Measurements from ENCODE around the gene TMA7B. TPM values are rescaled to one million over a fixed set of nuclear protein-coding genes. Genes with fewer than 3 reads are reported as not detected.
"Not testable (repeated sequence)": the region's sequence is repeated elsewhere in the genome, so short reads cannot be mapped to it uniquely, and the experiment has no call there.

TMA7B gene
- total and polyA plus RNA-seq, 10 donors = 0.29 to 4.2 (median 2.5) TPM

- H3K4me3 ChIP-seq = no peak overlapping the region
- no peaks in the 10 kb centered on the region for H3K36me3 ChIP-seq
- peaks cover 0 to 66% (median 36%) of the 10 kb centered on the region in 7 donors for H3K27me3 ChIP-seq (replicated peaks in 1 of 7)
- H3K27ac ChIP-seq = no peak overlapping the region
- intact Hi-C loops (cut with DNase I; ENCODE audit: low total_unique reads) = no loop called here
- no peak for DNase-seq
- TF ChIP-seq POLR2A (IDR thresholded peaks at IDR 0.05) (no peak), POLR2AphosphoS5 (IDR thresholded peaks at IDR 0.05) (no peak)
- TF ChIP-seq, protein P1, sequence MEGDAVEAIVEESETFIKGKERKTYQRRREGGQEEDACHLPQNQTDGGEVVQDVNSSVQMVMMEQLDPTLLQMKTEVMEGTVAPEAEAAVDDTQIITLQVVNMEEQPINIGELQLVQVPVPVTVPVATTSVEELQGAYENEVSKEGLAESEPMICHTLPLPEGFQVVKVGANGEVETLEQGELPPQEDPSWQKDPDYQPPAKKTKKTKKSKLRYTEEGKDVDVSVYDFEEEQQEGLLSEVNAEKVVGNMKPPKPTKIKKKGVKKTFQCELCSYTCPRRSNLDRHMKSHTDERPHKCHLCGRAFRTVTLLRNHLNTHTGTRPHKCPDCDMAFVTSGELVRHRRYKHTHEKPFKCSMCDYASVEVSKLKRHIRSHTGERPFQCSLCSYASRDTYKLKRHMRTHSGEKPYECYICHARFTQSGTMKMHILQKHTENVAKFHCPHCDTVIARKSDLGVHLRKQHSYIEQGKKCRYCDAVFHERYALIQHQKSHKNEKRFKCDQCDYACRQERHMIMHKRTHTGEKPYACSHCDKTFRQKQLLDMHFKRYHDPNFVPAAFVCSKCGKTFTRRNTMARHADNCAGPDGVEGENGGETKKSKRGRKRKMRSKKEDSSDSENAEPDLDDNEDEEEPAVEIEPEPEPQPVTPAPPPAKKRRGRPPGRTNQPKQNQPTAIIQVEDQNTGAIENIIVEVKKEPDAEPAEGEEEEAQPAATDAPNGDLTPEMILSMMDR (IDR thresholded peaks at IDR 0.05 in 8 of 11, conservative IDR thresholded peaks at IDR 0.05 in 3 of 11) = no peak
- 83 to 96% (median 92%) methylated on average over 5 of the region's 5 CpGs for WGBS, 5 donors
- no peaks in the 10 kb centered on the region for H3K9me3 ChIP-seq
- peaks cover 0 to 18% (median 12%) of the 10 kb centered on the region in 6 donors for H3K4me1 ChIP-seq
These were observed 32.1 kb downstream of the TMA7B start for GRCh38 chr22:39992088-39992826.

DNA sequence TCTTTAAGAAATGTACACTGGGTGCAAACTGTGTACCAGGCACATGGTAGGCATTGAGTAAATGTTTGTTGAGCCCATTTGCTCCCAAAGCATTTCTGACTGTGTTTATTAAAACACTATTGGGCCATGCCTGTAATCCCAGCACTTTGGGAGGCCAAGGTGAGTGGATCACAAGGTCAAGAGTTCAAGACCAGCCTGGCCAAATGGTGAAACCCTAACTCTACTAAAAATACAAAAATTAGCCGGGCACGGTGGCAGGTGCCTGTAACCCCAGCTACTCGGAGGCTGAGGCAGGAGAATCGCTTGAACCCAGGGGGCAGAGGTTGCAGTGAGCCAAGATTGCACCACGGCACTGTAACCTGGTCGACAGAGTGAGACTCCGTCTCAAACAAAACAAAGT lies 32.7 kb downstream of the TMA7B start:
- H3K36me3 ChIP-seq; intact Hi-C loops (cut with DNase I; ENCODE audit: low total_unique reads); H3K4me3 ChIP-seq; H3K27ac ChIP-seq; H3K9me3 ChIP-seq; DNase-seq: not testable (repeated sequence)
- Histone ChIP-seq H3K4me1 (peaks cover 0 to 23% (median 14%) of the 10 kb centered on the region in 6 donors), H3K27me3 (replicated peaks in 1 of 7) (peaks cover 0 to 71% (median 36%) of the 10 kb centered on the region in 7 donors)
- 92 to 96% (median 95%) methylated on average over 7 of the region's 7 CpGs for WGBS, 5 donors

DNA sequence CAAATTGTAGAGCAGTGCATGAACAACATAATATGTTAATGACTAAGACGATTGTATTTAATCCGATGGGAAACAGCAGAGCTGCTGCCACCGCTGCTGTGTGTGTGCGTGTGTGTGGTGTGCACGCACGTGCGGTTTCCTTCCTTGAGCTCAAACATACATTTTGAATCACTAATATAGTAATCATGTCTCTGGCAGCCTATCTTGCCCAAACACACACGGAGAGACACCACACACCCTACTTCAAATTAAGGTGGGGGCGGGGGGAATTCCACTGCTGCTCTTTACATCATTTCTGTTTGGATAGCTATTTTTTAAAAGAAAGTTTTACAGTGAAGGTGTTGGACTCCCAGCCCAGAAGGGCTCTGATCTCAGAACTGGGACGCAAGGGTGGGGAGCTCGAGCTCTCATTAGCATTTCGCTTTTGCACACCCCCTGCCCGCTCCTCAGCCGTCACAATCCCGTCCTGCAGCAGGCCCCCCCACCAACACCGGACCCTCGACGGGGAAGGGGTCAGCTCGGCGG lies 33.9 kb downstream of the TMA7B start:
- intact Hi-C loops (cut with DNase I; ENCODE audit: low total_unique reads) = no loop called here
- H3K9me3 ChIP-seq = no peaks in the 10 kb centered on the region
- WGBS, 5 donors = 15 to 30% (median 27%) methylated on average over 20 of the region's 20 CpGs
- no peak for DNase-seq
- peaks cover 0 to 27% (median 16%) of the 10 kb centered on the region in 6 donors for H3K4me1 ChIP-seq
- H3K36me3 ChIP-seq = no peaks in the 10 kb centered on the region
- H3K4me3 ChIP-seq = peak overlapping the region in 6 of 8 donors; percentile 5 to 64 (median 29)
- TF ChIP-seq POLR2AphosphoS5 (IDR thresholded peaks at IDR 0.05) (no peak), POLR2A (IDR thresholded peaks at IDR 0.05) (no peak)
- TF ChIP-seq, protein P1 (IDR thresholded peaks at IDR 0.05 in 8 of 11, conservative IDR thresholded peaks at IDR 0.05 in 3 of 11) = no peak
- H3K27ac ChIP-seq = no peak overlapping the region
- peaks cover 0 to 72% (median 36%) of the 10 kb centered on the region in 7 donors for H3K27me3 ChIP-seq (replicated peaks in 1 of 7)

GRCh38 chr22:39994566-39995392 lies 34.6 kb downstream of the TMA7B start, which contains the start of gene FAM83F:
TSS of gene FAM83F (plus strand) at chr22:39994954. CDS start at chr22:39995043, 89 bp downstream.
- no peak for TF ChIP-seq POLR2A (IDR thresholded peaks at IDR 0.05)
- peak in 1 of 3 donors; percentile 47 for TF ChIP-seq POLR2AphosphoS5 (IDR thresholded peaks at IDR 0.05)
- TF ChIP-seq, protein P1 (IDR thresholded peaks at IDR 0.05 in 8 of 11, conservative IDR thresholded peaks at IDR 0.05 in 3 of 11) = no peak
- Histone ChIP-seq H3K4me1 (peaks cover 0 to 27% (median 16%) of the 10 kb centered on the region in 6 donors), H3K4me3 (peak within 1 kb of the TSS in 7 of 8 donors; percentile 15 to 64 (median 30)), H3K36me3 (no peaks in the 10 kb centered on the region), H3K27me3 (replicated peaks in 1 of 7) (peaks cover 0 to 68% (median 36%) of the 10 kb centered on the region in 7 donors), H3K9me3 (no peaks in the 10 kb centered on the region), H3K27ac (no peak within 1 kb of the TSS)
- DNase-seq = peak; percentile 77
- WGBS, 5 donors = 7 to 18% (median 8%) methylated on average over 33 to 115 of the region's 115 CpGs
- intact Hi-C loops (cut with DNase I; ENCODE audit: low total_unique reads) = no loop called here
